Measurements from ENCODE around the gene TP53I13. TPM values are rescaled to one million over a fixed set of nuclear protein-coding genes. Genes with fewer than 3 reads are reported as not detected.
A peak's percentile ranks its signal among the peaks of the same experiment; 100 is the strongest.

Gene TP53I13
- total RNA-seq, 2 donors from 2014 or later: 48.8 to 67.0 TPM

DNA sequence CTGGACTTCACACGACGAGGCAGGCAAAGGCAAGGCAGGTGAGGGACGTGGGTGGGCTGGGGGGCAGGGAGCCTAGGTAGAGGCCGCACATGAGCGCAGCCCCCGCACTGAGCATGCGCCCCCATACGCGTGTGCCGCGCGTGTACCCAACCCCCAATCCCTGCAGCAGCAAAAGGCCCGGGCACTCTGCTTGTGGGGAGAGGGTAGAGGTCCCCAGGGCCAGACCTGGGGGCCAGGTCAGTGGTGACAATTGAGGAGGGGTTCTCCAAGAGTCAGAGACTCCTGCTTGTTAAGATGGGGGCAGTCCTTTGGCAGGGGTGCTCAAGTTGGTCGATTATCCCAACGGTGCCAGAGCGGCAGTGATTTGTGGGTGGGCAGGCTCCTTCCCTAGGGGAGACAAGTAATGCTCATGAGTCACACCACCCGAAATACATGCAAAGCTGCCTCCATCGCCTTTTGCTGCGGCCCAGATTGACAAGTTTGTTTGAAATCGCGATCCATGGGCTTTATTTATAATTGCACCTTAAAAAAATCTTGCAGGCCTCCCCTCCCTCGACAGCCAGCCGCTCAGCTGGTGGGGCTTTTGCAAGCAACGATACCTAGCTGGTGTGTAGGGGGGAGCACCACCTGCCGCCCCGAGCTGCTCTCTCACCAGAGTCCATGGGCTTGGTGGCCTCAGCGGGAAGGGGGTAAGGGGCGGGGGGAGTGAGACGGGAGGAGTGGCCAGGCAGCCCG, 22.1 kb downstream of the TP53I13 start:
- TF ChIP-seq, protein P1, sequence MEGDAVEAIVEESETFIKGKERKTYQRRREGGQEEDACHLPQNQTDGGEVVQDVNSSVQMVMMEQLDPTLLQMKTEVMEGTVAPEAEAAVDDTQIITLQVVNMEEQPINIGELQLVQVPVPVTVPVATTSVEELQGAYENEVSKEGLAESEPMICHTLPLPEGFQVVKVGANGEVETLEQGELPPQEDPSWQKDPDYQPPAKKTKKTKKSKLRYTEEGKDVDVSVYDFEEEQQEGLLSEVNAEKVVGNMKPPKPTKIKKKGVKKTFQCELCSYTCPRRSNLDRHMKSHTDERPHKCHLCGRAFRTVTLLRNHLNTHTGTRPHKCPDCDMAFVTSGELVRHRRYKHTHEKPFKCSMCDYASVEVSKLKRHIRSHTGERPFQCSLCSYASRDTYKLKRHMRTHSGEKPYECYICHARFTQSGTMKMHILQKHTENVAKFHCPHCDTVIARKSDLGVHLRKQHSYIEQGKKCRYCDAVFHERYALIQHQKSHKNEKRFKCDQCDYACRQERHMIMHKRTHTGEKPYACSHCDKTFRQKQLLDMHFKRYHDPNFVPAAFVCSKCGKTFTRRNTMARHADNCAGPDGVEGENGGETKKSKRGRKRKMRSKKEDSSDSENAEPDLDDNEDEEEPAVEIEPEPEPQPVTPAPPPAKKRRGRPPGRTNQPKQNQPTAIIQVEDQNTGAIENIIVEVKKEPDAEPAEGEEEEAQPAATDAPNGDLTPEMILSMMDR (IDR thresholded peaks at IDR 0.05): no peak
- no peak for DNase-seq (ENCODE audit: low spot score)
- Histone ChIP-seq H3K9me3 (no peaks in the 10 kb centered on the region), H3K27me3 (no peaks in the 10 kb centered on the region), H3K4me3 (peak overlapping the region; percentile 42 to 54), H3K36me3 (no peaks in the 10 kb centered on the region), H3K27ac (peak overlapping the region; percentile 84 to 89), H3K4me1 (peaks cover 0 to 79% of the 10 kb centered on the region in 2 donors)

DNA sequence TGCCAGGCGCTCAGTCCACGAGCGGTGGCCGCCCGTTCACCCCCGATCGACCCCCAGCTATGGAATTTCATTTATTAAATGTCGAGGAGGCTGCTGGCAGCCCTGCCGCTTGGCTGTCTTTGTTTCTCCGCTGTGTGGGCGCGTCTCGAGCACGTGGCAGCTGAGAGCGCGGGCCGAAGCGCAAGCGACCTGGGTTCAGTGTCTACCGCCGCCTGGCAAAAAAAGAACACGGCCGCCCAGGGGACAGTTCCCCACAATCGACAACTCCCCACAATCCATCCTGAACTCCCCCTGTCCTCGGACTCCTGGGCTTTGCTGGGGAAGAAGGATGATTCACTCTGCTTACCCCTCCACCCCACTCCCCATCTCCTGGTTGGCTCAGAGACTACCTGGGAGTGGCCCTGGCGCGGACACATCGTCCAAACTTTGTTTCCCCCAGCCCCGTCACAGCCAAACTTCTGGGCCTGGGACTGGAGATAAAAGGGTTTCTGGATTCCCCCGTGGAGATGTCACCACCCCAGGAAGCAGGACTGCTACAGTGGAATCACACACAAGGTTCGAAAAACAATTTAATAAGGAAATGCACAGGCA, 22.7 kb downstream of the TP53I13 start:
- Histone ChIP-seq H3K36me3 (no peaks in the 10 kb centered on the region), H3K4me3 (peak overlapping the region; percentile 2 to 34), H3K9me3 (no peaks in the 10 kb centered on the region), H3K27ac (peak overlapping the region; percentile 84 to 89), H3K4me1 (peaks cover 0 to 77% of the 10 kb centered on the region in 2 donors), H3K27me3 (no peaks in the 10 kb centered on the region)
- DNase-seq (ENCODE audit: low spot score): no peak
- TF ChIP-seq, protein P1 (IDR thresholded peaks at IDR 0.05): no peak

DNA sequence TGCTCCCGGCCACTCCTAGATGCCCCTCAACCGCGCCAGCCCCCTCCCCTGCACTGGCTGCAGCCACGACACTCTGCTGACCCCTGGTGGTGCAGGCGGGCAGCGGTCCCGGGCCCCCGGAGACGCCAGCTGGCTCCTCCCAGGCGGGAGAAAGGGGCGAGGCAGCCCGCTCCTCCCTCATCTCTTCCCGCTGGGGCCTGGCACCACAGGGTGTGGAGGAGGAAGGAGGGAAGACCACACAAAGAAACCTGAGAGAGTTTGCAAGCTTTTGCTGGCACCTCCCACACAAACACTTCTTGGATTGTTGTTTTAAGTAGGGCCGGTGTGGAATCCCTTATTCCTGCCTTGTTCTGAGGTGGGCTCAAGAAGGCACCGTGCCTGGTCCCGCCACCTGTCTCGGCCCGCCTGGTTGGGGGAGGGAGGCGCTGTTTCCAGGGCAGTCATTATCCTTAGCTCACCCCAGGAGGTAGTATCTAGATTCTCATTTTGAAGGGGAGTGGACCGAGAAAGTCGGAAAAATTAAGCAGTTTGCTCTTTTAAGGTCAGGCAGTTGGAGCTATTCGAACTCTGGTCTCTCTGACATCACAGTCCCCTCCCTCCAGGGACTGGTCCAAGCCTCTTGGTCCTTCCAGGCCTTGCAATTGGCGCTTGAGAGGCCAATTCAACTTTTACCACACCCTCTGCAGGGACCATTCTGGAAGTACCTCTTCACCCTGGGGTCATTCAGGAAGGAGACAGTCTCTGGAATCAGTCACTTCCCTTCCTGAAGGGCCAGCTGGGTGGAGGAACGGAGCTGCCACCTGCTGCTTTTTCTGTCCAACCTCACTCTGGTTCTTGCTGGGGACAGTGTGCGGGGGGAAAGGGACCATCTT, 23.5 kb downstream of the TP53I13 start:
- no peak for DNase-seq (ENCODE audit: low spot score)
- Histone ChIP-seq H3K4me1 (peaks cover 0 to 77% of the 10 kb centered on the region in 2 donors), H3K4me3 (peak overlapping the region; percentile 2 to 34), H3K27me3 (no peaks in the 10 kb centered on the region), H3K27ac (peak overlapping the region; percentile 84 to 89), H3K36me3 (no peaks in the 10 kb centered on the region), H3K9me3 (no peaks in the 10 kb centered on the region)
- TF ChIP-seq, protein P1 (IDR thresholded peaks at IDR 0.05): peak; percentile 95 to 98

DNA sequence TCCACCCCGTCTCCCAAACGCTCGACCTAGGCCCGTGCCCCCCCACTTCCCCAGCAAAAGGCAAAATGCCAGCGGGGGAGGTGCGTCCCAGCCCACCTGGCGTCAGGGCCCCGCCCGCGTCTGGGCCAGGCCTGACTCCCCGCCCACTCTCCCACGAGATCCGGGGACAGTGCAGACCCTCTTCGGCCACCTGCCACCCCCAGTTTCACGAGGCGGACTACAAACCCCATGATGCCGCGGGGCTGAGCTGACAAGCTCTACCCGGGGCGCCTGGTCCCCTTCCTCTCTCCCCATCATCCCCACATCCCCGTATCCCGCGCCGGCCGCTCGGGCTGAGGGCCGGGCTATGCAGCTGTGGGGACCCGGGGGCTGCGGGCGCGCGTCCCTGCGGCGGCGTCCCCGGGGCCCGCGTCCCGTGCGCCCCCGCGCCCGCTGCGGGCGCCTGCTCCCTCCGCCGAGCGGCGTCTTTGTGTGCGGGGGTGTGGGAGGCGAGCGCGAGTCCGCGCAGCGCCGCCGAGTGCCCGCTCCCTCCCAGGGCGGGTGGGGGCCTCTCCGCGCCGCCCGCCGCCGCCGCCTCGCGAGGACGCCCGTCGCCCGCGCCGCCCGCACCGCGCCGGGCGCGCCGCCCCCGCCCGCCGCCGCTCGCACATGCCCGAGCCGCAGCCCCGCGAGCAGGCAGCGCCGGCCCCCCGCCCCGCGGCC, 24.5 kb downstream of the TP53I13 start, which contains the start of gene ANKRD13B:
ANKRD13B (plus strand) TSS at position 283 of the 702 bp plus-strand sequence. CDS start 490 bp downstream, outside the sequence.
- TF ChIP-seq, protein P1 (IDR thresholded peaks at IDR 0.05): no peak
- H3K4me1 ChIP-seq: peaks cover 0 to 69% of the 10 kb centered on the region in 2 donors
- peak within 1 kb of the TSS; percentile 65 to 73 for H3K4me3 ChIP-seq
- H3K9me3 ChIP-seq: no peaks in the 10 kb centered on the region
- H3K27me3 ChIP-seq: no peaks in the 10 kb centered on the region
- DNase-seq (ENCODE audit: low spot score): no peak
- H3K36me3 ChIP-seq: no peaks in the 10 kb centered on the region
- peak within 1 kb of the TSS; percentile 84 to 89 for H3K27ac ChIP-seq

Data from right atrium auricular region (tissue), 2 donors.